Erythroblast (primary cell): ENCODE measurements around the gene APLP2.

Source experiments
- GATA1 ChIP-seq: IDR thresholded peaks from 2 replicates; pipeline ENCODE4 v1.6.1; 2011; ENCODE audit warnings: low read depth, mild to moderate bottlenecking, control low read depth, low read length, moderate library complexity
- POLR2A ChIP-seq: IDR thresholded peaks from 2 replicates; pipeline ENCODE4 v1.6.1; 2011; ENCODE audit warnings: mild to moderate bottlenecking, low read length

DNA sequence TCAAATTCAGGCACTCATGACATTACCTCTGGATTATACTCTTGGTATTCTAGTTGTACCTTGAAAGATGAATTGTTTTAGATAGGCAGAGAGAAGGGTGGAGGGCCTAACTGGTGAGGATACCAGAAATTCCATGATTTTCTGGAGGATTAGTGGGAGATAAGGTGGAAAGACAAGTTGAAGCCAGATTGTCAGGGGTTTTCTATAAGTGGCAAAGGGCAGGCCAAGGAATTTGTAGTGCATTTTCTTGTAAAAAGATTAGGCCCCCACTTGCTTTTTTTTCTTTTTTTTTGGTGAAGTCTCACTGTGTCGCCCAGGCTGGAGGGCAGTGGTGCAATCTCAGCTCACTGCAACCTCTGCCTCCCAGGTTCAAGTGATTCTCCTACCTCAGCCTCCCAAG is 38.6 kb upstream of the APLP2 start:
- TF ChIP-seq POLR2A (no peak), GATA1 (no peak)
